Activated naive CD8-positive, alpha-beta T cell treated with anti-CD3 and anti-CD28 coated beads, Interleukin-2, amount 10 ng/mL, durations not matched to agents 7 days and 5 days (primary cell): Measurements from ENCODE around the gene HJV. TPM values are rescaled to one million over a fixed set of nuclear protein-coding genes. Genes with fewer than 3 reads are reported as not detected.

Experiments used
- ATAC-seq: fragments of 150-1000 bp; cut with Tn5 transposase; one replicate; pipeline ENCODE4 v1.10.0; 2021; ENCODE audit warnings: low read depth, moderate library complexity
- POLR2A ChIA-PET: fragments of 350-600 bp; sonication (Branson Sonifier 250); formaldehyde crosslinking; loops from one replicate; lab custom pipeline; 2021; ENCODE audit warnings: antibody characterized with exemption; lab: Charles Lee
- DNase-seq: peaks from one replicate; pipeline ENCODE4 v3.0.0; 2021
- H3K27ac Mint-ChIP-seq: one replicate; pipeline ENCODE4 v1.8.0; 2022; ENCODE audit warnings: mild to moderate bottlenecking, mixed read lengths
- H3K27me3 Mint-ChIP-seq: one replicate; pipeline ENCODE4 v1.8.0; 2022; ENCODE audit warnings: mild to moderate bottlenecking, moderate library complexity, mixed read lengths
- H3K36me3 Mint-ChIP-seq: one replicate; pipeline ENCODE4 v1.8.0; 2021; ENCODE audit warnings: mild to moderate bottlenecking, mixed read lengths
- H3K4me1 Mint-ChIP-seq: one replicate; pipeline ENCODE4 v1.8.0; 2021; ENCODE audit warnings: mixed read lengths
- H3K4me3 Mint-ChIP-seq: one replicate; pipeline ENCODE4 v1.8.0; 2022; ENCODE audit warnings: mild to moderate bottlenecking, moderate library complexity, mixed read lengths
- H3K9me3 Mint-ChIP-seq: one replicate; pipeline ENCODE4 v1.8.0; 2021; ENCODE audit warnings: mixed read lengths
- total RNA-seq, 2 experiments: library from RNA; stranded (reverse); gene quantifications; one replicate each; pipeline ENCODE4 v1.2.3, GENCODE V29; 2021

Gene HJV
- total RNA-seq, 2 experiments from 2014 or later: not detected

DNA sequence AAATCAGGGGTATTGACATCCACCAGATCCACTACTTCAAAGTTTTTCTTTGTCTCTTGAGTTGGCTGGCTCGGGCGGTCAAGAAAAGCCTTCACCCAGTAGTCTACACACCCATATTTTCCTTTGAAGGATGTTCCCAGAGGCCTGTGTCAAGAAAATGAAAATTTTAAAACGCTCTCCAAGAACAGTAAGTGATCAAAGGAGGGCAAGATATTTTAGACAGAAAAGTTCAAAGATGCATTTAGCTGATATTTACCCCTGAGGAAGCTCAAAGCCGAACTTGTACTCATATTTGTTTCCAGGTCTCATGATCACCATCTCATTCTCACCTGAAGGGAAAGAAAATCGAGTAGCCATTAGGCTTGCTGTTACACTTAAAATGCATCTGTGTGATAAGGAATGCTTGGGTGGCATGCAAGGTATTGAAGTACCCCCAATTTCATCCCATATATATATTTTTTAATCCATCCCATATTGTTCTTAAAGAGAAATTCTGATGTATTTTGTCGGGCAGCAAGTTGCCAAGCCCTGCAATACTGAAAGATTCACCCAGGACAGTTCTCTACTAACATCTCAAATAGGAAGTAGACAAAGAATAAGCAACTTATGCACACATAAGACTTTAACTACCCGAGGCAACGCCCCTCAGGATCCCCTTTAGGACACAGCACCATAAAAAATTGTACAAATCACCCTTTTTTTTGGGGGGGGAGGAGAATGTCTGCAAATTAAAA is 26.2 kb downstream of the HJV start:
- Mint-ChIP-seq H3K4me1 (peaks cover 63% of the 10 kb centered on the region), H3K36me3 (peaks cover 46% of the 10 kb centered on the region), H3K27ac (peak overlapping the region; percentile 99), H3K4me3 (peak overlapping the region; percentile 100), H3K27me3 (no peaks in the 10 kb centered on the region), H3K9me3 (no peaks in the 10 kb centered on the region)
- ATAC-seq (no peak), DNase-seq (no peak)
- POLR2A ChIA-PET: interaction anchor here (0.5 to 13.2 kb wide), 7 partner anchors 6 to 54 kb away, joined by 4 to 407 read pairs (median 30); partner anchors contain the start of genes ANKRD34A, LIX1L and POLR3GL

DNA sequence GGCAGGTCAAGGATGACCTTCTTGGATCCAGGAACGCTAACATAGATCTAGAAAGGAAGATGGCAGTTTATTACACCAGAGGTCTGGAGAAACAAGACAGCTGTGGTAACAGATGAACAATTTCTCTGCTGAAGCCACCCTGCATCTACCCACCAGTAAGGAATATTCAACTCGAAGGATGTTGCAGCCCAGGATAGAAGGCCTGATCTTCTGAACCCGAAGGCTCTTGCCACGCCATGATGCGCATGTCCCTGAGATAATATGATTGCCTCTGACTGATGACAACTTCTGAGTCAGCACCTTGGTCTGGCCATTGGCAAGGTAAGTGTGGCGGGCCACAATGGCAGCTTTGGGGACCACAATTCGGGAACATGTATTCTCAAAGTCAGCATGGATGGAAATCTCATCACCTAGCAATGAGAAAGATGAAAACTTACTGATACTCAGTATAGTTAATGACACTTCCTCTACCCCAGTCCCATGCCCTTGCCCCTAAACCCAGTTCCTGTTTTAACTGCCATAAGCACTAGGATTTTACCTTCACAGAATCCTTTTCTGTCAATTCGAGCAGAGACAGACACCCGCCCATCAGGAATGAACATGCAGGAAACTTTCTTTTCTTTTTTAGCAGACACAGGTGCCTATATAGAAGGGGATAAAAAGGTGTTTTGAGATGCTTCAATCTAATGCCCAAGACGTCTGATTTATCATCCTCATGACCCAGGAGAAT is 27.0 kb downstream of the HJV start:
- Mint-ChIP-seq H3K4me1 (peaks cover 60% of the 10 kb centered on the region), H3K4me3 (peak overlapping the region; percentile 100), H3K36me3 (peaks cover 46% of the 10 kb centered on the region), H3K9me3 (no peaks in the 10 kb centered on the region), H3K27me3 (no peaks in the 10 kb centered on the region), H3K27ac (peak overlapping the region; percentile 99)
- POLR2A ChIA-PET: interaction anchor here (0.5 to 13.2 kb wide), 9 partner anchors 8 to 80 kb away, joined by 3 to 407 read pairs (median 4); partner anchors contain the start of genes ANKRD34A, LIX1L, PEX11B and POLR3GL
- no peak for ATAC-seq
- peak; percentile 56 for DNase-seq

GRCh38 chr1:145993618-145994390 is 27.7 kb downstream of the HJV start:
- Mint-ChIP-seq H3K4me1 (peaks cover 58% of the 10 kb centered on the region), H3K9me3 (no peaks in the 10 kb centered on the region), H3K4me3 (peak overlapping the region; percentile 100), H3K27ac (peak overlapping the region; percentile 99), H3K27me3 (no peaks in the 10 kb centered on the region), H3K36me3 (peaks cover 46% of the 10 kb centered on the region)
- no peak for ATAC-seq
- peak; percentile 26 for DNase-seq
- POLR2A ChIA-PET: interaction anchor here (0.5 to 13.2 kb wide), 8 partner anchors 9 to 79 kb away, joined by 3 to 407 read pairs (median 4); partner anchors contain the start of genes ANKRD34A, PEX11B and POLR3GL

DNA sequence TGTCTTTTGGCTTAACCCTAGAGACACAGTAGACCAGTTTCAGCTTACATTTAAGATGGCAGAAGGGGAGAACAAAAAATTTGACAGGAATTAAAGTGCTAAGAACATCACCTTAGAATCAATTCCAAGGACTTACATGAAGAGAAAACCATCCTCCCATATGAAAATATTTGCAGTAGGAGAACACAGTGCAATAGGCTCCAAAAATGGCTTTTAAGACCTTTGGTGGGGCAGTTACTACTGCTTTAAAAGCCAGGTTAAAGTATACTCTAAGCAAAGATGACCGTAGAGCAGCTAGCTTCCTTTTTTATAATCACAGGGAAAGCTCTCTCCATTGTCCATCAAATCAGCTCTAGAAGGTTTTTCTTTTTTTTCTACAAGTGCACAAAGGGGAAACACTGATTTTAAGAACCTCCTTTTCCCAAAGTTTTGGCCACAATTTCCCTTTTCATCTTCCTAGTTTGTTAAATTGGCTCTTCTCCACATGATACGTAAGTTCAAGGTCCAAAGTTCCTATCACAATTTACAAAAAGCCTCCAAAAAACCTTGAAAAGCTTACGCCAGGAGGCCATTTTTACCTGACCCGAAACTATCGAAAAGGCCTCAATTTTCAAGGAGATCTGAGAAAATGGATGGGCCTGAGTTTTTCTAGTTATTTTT is 28.4 kb downstream of the HJV start:
- Mint-ChIP-seq H3K4me1 (peaks cover 56% of the 10 kb centered on the region), H3K9me3 (no peaks in the 10 kb centered on the region)

DNA sequence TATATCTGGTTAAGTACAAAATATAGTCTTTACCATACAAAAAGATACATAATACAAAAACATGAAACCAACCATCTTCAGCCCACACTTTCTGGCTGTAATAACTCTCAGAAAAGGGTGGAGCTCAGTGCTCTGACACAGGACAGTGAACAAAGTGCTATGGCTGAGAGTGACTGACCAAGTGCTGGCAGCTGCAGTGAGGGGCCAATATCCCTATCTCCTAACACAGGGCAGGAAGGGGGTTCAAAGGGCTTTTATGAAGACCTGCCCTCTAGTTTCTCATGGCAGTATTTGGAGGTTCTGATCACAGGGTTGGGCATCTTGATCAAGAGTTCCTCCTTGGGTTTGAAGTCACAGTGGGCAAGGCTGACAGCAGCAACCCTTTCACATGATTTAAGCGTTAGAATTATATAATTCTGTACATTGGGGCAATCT is 29.0 kb downstream of the HJV start:
- POLR2A ChIA-PET: interaction anchor here (1.4 to 13.2 kb wide), 4 partner anchors 11 to 30 kb away, joined by 7 to 407 read pairs (median 68); partner anchors contain the start of genes ANKRD34A and POLR3GL
- Mint-ChIP-seq H3K36me3 (peaks cover 46% of the 10 kb centered on the region), H3K4me3 (peak overlapping the region; percentile 100), H3K27me3 (no peaks in the 10 kb centered on the region), H3K9me3 (no peaks in the 10 kb centered on the region), H3K4me1 (peaks cover 56% of the 10 kb centered on the region), H3K27ac (peak overlapping the region; percentile 99)
- DNase-seq: peak; percentile 15
- ATAC-seq: no peak

More for the DNA sequence above, 28.4 kb downstream of the HJV start:
- peaks cover 46% of the 10 kb centered on the region for H3K36me3 Mint-ChIP-seq
- H3K27ac Mint-ChIP-seq: peak overlapping the region; percentile 99
- peak overlapping the region; percentile 100 for H3K4me3 Mint-ChIP-seq
- ATAC-seq (no peak), DNase-seq (no peak)
- H3K27me3 Mint-ChIP-seq: no peaks in the 10 kb centered on the region
- POLR2A ChIA-PET: interaction anchor here (1.2 to 13.2 kb wide), 4 partner anchors 9 to 30 kb away, joined by 3 to 407 read pairs (median 68); partner anchors contain the start of genes ANKRD34A and POLR3GL

- POLR2A ChIA-PET: interaction anchor here (0.6 to 13.2 kb wide), 7 partner anchors 11 to 64 kb away, joined by 3 to 407 read pairs (median 5); partner anchors contain the start of genes ANKRD34A, LIX1L, POLR3GL and RBM8A
- no peak for ATAC-seq
- peaks cover 46% of the 10 kb centered on the region for H3K36me3 Mint-ChIP-seq
Measured at GRCh38 chr1:145991735-145992412, 29.7 kb downstream of the HJV start.

GRCh38 chr1:145990249-145990855 is 31.2 kb downstream of the HJV start:
- Mint-ChIP-seq H3K36me3 (peaks cover 35% of the 10 kb centered on the region), H3K27ac (peak overlapping the region; percentile 67), H3K4me1 (peaks cover 60% of the 10 kb centered on the region), H3K4me3 (no peak overlapping the region), H3K9me3 (no peaks in the 10 kb centered on the region), H3K27me3 (no peaks in the 10 kb centered on the region)
- POLR2A ChIA-PET: interaction anchor here (1.1 to 13.2 kb wide), 6 partner anchors 7 to 63 kb away, joined by 5 to 407 read pairs (median 18); partner anchors contain the start of genes RBM8A and TXNIP
- ATAC-seq (no peak), DNase-seq (peak; percentile 35)

More at GRCh38 chr1:145991735-145992412, 29.7 kb downstream of the HJV start:
- peak overlapping the region; percentile 100 for H3K4me3 Mint-ChIP-seq
- H3K27ac Mint-ChIP-seq: peak overlapping the region; percentile 19
- H3K27me3 Mint-ChIP-seq: no peaks in the 10 kb centered on the region
- no peaks in the 10 kb centered on the region for H3K9me3 Mint-ChIP-seq
- DNase-seq: peak; percentile 28
- peaks cover 56% of the 10 kb centered on the region for H3K4me1 Mint-ChIP-seq

GRCh38 chr1:145988773-145989172 is 32.8 kb downstream of the HJV start:
- DNase-seq (no peak), ATAC-seq (peak; percentile 43)
- peak overlapping the region; percentile 41 for H3K4me3 Mint-ChIP-seq
- H3K9me3 Mint-ChIP-seq: no peaks in the 10 kb centered on the region
- peaks cover 70% of the 10 kb centered on the region for H3K4me1 Mint-ChIP-seq
- no peaks in the 10 kb centered on the region for H3K27me3 Mint-ChIP-seq
- peak overlapping the region; percentile 30 for H3K27ac Mint-ChIP-seq
- H3K36me3 Mint-ChIP-seq: peaks cover 19% of the 10 kb centered on the region
- POLR2A ChIA-PET: interaction anchor here (0.7 to 13.2 kb wide), 6 partner anchors 8 to 49 kb away, joined by 4 to 407 read pairs (median 6); partner anchors contain the start of genes ANKRD34A, LIX1L, POLR3GL and TXNIP

DNA sequence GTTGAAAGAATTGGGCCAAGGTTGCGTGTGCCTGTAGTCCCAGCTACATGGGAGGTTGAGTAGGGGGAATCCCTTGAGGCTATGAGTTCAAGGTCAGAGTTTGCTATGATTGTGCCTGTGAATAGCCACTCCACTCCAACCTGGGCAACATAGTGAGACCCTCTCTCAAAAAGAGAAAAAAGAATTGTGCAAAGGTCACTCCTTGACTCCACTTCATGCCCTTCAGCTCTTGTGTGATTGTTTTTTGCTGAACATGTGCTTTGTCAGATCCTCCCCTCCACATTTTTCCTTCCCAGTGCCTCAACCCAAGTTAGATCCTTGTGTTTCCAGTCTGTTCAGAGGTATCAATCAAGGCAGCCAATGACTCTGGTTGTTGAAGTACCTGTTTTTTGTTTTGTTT is 33.6 kb downstream of the HJV start:
- Mint-ChIP-seq H3K27ac (no peak overlapping the region), H3K36me3 (peaks cover 11% of the 10 kb centered on the region), H3K4me1 (peaks cover 68% of the 10 kb centered on the region)

DNA sequence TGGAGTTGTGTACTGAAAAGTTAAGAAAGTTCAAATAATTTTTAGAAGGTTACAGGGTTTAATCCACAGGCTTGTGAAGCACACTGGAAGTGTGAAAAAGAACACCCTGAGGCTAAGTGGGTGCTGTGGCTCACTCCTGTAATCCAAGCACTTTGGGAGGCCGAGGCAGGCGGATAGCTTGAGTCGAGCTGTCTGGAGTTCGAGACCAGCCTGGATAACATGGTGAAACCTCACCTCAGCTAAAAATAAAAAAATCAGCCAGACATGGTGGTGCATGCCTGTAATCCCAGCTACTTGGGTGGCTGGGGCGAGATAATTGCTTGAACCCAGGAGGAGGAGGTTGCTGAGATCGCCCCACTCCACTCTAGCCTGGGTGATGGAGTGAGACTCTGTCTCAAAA is 35.0 kb downstream of the HJV start:
- H3K27ac Mint-ChIP-seq: no peak overlapping the region

More for the DNA sequence above, 33.6 kb downstream of the HJV start:
- POLR2A ChIA-PET: interaction anchor here (1.8 to 13.2 kb wide), 4 partner anchors 7 to 30 kb away, joined by 4 to 407 read pairs (median 18); partner anchors contain the start of genes ANKRD34A, LIX1L, POLR3GL and TXNIP
- Mint-ChIP-seq H3K27me3 (no peaks in the 10 kb centered on the region), H3K9me3 (no peaks in the 10 kb centered on the region), H3K4me3 (no peak overlapping the region)
- ATAC-seq (no peak), DNase-seq (no peak)

More for the DNA sequence above, 35.0 kb downstream of the HJV start:
- DNase-seq (no peak), ATAC-seq (no peak)
- Mint-ChIP-seq H3K27me3 (no peaks in the 10 kb centered on the region), H3K36me3 (no peaks in the 10 kb centered on the region), H3K4me1 (peaks cover 68% of the 10 kb centered on the region), H3K4me3 (no peak overlapping the region), H3K9me3 (no peaks in the 10 kb centered on the region)
- POLR2A ChIA-PET: interaction anchor here (2.0 to 13.2 kb wide), 3 partner anchors 5 to 20 kb away, joined by 8 to 407 read pairs (median 407); partner anchors contain the start of gene TXNIP
